K562 (cell line): ENCODE measurements around the gene FBXO36. TPM values are rescaled to one million over a fixed set of nuclear protein-coding genes. Genes with fewer than 3 reads are reported as not detected.

Experiments
- CHCHD3 ChIP-seq: fragments of 250-450 bp; sonication (Bioruptor Pico); IDR thresholded peaks from 2 replicates; pipeline ENCODE4 v2.1.2; 2022; ENCODE audit warnings: mild to moderate bottlenecking
- CTBP1 ChIP-seq: fragments of 450-650 bp; IDR thresholded peaks from 2 replicates; pipeline ENCODE4 v1.6.1; 2016; ENCODE audit warnings: borderline replicate concordance
- FOXO4 ChIP-seq: fragments of 450-650 bp; formaldehyde crosslinking; IDR thresholded peaks from 2 replicates; pipeline ENCODE4 v1.4.0; 2020; ENCODE audit warnings: mild to moderate bottlenecking, moderate library complexity
- GTF2E2 ChIP-seq: fragments of 200-800 bp; sonication (Bioruptor generic); IDR thresholded peaks from 2 replicates; pipeline ENCODE4 v1.6.1; 2016; ENCODE audit warnings: missing genetic modification characterization, missing compliant biosample characterization
- HCFC1 ChIP-seq: IDR thresholded peaks from 2 replicates; pipeline ENCODE4 v1.6.1; 2012; ENCODE audit warnings: low read depth, low read length, improper control_type of control experiment
- KLF13 ChIP-seq: fragments of 450-650 bp; IDR thresholded peaks from 2 replicates; pipeline ENCODE4 v1.6.1; 2016; ENCODE audit warnings: missing genetic modification characterization, low read depth, mild to moderate bottlenecking, missing compliant biosample characterization, moderate library complexity, borderline replicate concordance
- MAFG ChIP-seq: fragments of 450-650 bp; conservative IDR thresholded peaks from 2 replicates; pipeline ENCODE4 v1.6.1; 2016; ENCODE audit warnings: missing genetic modification characterization, missing compliant biosample characterization
- MXI1 ChIP-seq: IDR thresholded peaks from 2 replicates; pipeline ENCODE4 v1.6.1; 2011; ENCODE audit warnings: low read depth, mild to moderate bottlenecking, improper control_type of control experiment, low read length
- NFE2L1 ChIP-seq: fragments of 450-650 bp; IDR thresholded peaks from 2 replicates; pipeline ENCODE4 v1.6.1; 2016; ENCODE audit warnings: missing genetic modification characterization, low read depth, mild to moderate bottlenecking, missing compliant biosample characterization, moderate library complexity, borderline replicate concordance
- POLR2AphosphoS2 ChIP-seq: IDR thresholded peaks from 2 replicates; pipeline ENCODE4 v1.6.1; 2012; ENCODE audit warnings: low read length, improper control_type of control experiment
- RUNX1 ChIP-seq: sonication (generic); IDR thresholded peaks from 2 replicates; pipeline ENCODE4 v1.6.1; 2016; ENCODE audit warnings: antibody characterized with exemption, low read depth
- SP1 ChIP-seq: sonication (generic); formaldehyde crosslinking; IDR thresholded peaks from 2 replicates; pipeline ENCODE4 v1.8.1; 2022; ENCODE audit warnings: mild to moderate bottlenecking, missing genetic modification reagents
- polyA plus RNA-seq, 8 experiments: library from polyadenylated mRNA; depleted of rRNA in 4 of 8; stranded (reverse) in 5 of 8; unstranded in 3 of 8; fragments of >200 nt; fragmentation: Nextera tagmentation in 2 of 8; fragmentation: Illumina TruSeq in 1 of 8; extraction: Ambion mirVana in 2 of 8; extraction: Trizol in 1 of 8; gene quantifications; 2 replicates each; pipeline versions ENCODE4 v1.2.1 to v1.2.3, GENCODE V29; 2011 to 2014; ENCODE audit warnings: inconsistent platforms in 1 of 8, missing spikeins in 1 of 8
- total RNA-seq, 7 experiments: library from RNA; depleted of rRNA in 6 of 7; stranded (reverse); fragments of >200 nt in 6 of 7; fragmentation: Illumina TruSeq in 2 of 7; extraction: Trizol in 2 of 7; gene quantifications; 2 replicates each; pipeline versions ENCODE4 v1.2.1 to v1.2.3, GENCODE V29; 2011 to 2021; ENCODE audit warnings: low replicate concordance in 1 of 7
- TF ChIP-seq, protein P1 (sequence below): sonication (generic); formaldehyde crosslinking; IDR thresholded peaks from 2 replicates; pipeline ENCODE4 v1.8.0; 2023; ENCODE audit warnings: mild to moderate bottlenecking, missing genetic modification reagents
- TF ChIP-seq, protein P2 (sequence below), 2 experiments: fragments of 450-650 bp; IDR thresholded peaks; 2 replicates each; pipeline ENCODE4 v1.6.1; 2016; ENCODE audit warnings: mild to moderate bottlenecking in 2 of 2, borderline replicate concordance in 1 of 2, low read depth in 1 of 2, moderate library complexity in 1 of 2

The FBXO36 gene
- total and polyA plus RNA-seq, 9 of the 15 experiments (the other 6 are each of a cell fraction or from before 2014, with no cell fraction given): 0.40 to 0.91 (median 0.58) TPM

GRCh38 chr2:230007931-230008707 lies 85.8 kb downstream of the FBXO36 start (continued):
- no peak for TF ChIP-seq CHCHD3 (CRISPR knock-in tag)
- TF ChIP-seq, protein P1, sequence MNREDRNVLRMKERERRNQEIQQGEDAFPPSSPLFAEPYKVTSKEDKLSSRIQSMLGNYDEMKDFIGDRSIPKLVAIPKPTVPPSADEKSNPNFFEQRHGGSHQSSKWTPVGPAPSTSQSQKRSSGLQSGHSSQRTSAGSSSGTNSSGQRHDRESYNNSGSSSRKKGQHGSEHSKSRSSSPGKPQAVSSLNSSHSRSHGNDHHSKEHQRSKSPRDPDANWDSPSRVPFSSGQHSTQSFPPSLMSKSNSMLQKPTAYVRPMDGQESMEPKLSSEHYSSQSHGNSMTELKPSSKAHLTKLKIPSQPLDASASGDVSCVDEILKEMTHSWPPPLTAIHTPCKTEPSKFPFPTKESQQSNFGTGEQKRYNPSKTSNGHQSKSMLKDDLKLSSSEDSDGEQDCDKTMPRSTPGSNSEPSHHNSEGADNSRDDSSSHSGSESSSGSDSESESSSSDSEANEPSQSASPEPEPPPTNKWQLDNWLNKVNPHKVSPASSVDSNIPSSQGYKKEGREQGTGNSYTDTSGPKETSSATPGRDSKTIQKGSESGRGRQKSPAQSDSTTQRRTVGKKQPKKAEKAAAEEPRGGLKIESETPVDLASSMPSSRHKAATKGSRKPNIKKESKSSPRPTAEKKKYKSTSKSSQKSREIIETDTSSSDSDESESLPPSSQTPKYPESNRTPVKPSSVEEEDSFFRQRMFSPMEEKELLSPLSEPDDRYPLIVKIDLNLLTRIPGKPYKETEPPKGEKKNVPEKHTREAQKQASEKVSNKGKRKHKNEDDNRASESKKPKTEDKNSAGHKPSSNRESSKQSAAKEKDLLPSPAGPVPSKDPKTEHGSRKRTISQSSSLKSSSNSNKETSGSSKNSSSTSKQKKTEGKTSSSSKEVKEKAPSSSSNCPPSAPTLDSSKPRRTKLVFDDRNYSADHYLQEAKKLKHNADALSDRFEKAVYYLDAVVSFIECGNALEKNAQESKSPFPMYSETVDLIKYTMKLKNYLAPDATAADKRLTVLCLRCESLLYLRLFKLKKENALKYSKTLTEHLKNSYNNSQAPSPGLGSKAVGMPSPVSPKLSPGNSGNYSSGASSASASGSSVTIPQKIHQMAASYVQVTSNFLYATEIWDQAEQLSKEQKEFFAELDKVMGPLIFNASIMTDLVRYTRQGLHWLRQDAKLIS (CRISPR knock-in tag): no peak
- TF ChIP-seq, protein P2, sequence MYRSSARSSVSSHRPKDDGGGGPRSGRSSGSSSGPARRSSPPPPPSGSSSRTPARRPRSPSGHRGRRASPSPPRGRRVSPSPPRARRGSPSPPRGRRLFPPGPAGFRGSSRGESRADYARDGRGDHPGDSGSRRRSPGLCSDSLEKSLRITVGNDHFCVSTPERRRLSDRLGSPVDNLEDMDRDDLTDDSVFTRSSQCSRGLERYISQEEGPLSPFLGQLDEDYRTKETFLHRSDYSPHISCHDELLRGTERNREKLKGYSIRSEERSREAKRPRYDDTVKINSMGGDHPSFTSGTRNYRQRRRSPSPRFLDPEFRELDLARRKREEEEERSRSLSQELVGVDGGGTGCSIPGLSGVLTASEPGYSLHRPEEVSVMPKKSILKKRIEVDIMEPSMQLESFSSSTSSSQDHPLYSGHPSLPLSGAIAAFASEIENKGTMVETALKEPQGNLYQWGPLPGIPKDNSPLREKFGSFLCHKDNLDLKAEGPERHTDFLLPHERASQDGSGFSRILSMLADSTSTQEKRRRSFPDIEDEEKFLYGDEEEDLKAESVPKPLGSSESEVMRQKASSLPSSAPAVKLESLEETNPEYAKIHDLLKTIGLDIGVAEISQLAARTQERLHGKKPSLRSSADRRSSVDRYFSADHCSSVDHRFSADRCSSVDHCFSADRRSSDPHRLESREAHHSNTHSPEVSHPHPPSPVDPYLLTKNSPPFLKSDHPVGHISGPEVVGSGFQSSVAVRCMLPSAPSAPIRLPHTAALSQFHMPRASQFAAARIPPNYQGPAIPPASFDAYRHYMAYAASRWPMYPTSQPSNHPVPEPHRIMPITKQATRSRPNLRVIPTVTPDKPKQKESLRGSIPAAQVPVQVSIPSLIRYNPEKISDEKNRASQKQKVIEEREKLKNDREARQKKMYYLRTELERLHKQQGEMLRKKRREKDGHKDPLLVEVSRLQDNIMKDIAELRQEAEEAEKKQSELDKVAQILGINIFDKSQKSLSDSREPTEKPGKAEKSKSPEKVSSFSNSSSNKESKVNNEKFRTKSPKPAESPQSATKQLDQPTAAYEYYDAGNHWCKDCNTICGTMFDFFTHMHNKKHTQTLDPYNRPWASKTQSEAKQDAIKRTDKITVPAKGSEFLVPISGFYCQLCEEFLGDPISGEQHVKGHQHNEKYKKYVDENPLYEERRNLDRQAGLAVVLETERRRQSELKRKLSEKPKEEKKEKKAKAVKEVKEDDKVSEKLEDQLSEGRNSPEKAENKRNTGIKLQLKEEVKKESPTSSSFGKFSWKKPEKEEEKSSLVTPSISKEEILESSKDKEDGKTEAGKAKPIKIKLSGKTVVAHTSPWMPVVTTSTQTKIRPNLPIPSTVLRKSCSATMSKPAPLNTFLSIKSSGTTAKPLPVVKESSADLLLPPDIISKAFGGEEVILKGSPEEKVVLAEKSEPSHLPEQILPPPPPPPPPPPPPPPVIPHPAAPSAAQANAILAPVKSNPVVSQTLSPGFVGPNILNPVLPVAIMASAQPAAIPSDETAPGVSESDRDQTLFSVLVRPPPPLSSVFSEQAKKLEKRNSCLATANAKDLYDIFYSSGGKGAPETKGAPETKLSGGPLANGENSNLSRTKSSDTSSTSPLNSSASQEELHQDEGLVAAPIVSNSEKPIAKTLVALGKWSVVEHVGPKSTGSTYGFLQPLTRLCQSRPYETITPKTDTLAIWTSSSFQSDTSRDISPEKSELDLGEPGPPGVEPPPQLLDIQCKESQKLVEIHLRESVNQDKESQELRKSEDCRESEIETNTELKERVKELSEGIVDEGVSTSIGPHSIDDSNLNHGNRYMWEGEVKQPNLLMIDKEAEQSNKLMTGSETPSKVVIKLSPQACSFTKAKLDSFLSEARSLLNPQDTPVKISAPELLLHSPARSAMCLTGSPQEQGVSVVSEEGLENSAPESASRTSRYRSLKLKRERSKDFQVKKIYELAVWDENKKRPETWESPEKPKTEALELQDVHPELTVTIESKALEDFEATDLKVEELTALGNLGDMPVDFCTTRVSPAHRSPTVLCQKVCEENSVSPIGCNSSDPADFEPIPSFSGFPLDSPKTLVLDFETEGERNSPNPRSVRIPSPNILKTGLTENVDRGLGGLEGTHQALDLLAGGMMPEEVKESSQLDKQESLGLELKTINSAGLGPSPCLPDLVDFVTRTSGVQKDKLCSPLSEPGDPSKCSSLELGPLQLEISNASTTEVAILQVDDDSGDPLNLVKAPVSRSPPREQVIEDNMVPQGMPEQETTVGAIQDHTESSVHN (IDR thresholded peaks at IDR 0.05; ENCODE audit: borderline replicate concordance in 1 of 2, low read depth in 1 of 2): no peak
- TF ChIP-seq RUNX1: no peak
- TF ChIP-seq MXI1: no peak
- peak; percentile 58 for TF ChIP-seq NFE2L1
- TF ChIP-seq POLR2AphosphoS2: no peak
- TF ChIP-seq GTF2E2 (tag): no peak
- TF ChIP-seq CTBP1: no peak
- TF ChIP-seq KLF13: no peak
- TF ChIP-seq FOXO4: no peak
- TF ChIP-seq HCFC1: no peak
- TF ChIP-seq SP1: no peak
- TF ChIP-seq MAFG: peak; percentile 70
